Mesangial cell (primary cell): ENCODE measurements around the gene RPSA. TPM values are rescaled to one million over a fixed set of nuclear protein-coding genes. Genes with fewer than 3 reads are reported as not detected.

Experiments
- total RNA-seq: library from RNA; depleted of rRNA; stranded (reverse); fragments of >200 nt; gene quantifications from 2 replicates; pipeline ENCODE4 v1.2.3, GENCODE V29; 2015

The RPSA gene
- total RNA-seq: 1,681 and 1,932 TPM in 2 replicates

DNA sequence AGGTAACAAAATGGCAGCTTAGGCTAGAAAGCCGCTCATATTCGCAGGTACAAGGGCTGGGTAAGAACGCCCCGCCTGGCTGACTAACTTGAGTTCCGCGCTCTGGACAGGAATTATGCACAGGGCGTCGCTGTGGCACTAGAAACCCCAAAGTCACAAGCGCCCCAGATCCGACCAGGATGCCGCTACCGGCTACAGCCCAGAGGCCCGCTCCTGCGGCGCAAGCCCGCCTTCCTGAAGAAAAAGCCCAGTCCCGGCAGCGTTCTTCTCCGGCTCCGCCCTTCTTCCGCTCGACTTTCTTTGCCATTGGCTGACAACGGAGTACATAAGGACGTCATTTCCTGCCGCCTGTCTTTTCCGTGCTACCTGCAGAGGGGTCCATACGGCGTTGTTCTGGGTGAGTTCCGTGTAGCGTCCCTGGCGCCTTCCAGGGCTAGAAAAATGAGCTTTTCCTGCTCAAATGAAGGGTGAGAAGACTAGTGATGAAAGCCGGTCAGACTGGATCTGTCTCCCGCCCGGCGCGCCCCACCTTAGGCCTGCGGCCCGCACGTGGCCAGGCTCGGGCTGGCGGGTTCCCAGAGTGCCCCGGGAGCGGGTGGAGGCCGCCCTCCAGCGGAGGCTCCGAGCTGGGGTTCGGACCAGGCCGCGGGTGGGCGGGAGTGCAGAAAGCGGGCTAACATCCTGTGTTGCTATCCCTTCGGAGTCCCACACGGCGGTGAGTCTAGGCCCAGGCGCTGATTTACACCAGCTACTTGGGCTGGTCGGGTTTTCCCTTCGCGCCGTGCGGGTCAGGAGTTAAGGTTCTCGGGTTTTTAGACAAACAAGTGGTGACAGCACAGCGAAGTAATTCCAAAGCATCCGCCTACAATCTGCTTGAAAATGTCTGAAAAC lies at the start of gene RPSA:
Gene RPSA, plus strand, starts transcription at position 353 of the 891 bp plus-strand sequence. CDS start 934 bp downstream, outside the sequence.

GRCh38 chr3:39383045-39383880 lies 23.3 kb upstream of the RPSA start, which contains the start of gene SLC25A38:
Gene SLC25A38 (plus strand): TSS chr3:39383370. CDS start chr3:39383725, 355 bp downstream.

Other genes starting within 250 kb of the RPSA start
- under 0.01 and 0.16 TPM in 2 replicates for gene XIRP1, start 214.1 kb upstream of the RPSA start, total RNA-seq
- under 0.01 TPM in 1 of 2 replicates, not detected in the other for gene CX3CR1, start 126.7 kb upstream of the RPSA start, total RNA-seq
- gene CCR8, start 77.0 kb upstream of the RPSA start, total RNA-seq: not detected in 2 replicates
- 23.0 and 25.9 TPM in 2 replicates for gene SLC25A38, start 23.4 kb upstream of the RPSA start, total RNA-seq
- not detected in 2 replicates for gene MOBP, start 61.0 kb downstream of the RPSA start, total RNA-seq